Measurements from ENCODE around the gene GAR1.
"Not testable (repeated sequence)": the region's sequence is repeated elsewhere in the genome, so short reads cannot be mapped to it uniquely, and the experiment has no call there.

The GAR1 gene

DNA sequence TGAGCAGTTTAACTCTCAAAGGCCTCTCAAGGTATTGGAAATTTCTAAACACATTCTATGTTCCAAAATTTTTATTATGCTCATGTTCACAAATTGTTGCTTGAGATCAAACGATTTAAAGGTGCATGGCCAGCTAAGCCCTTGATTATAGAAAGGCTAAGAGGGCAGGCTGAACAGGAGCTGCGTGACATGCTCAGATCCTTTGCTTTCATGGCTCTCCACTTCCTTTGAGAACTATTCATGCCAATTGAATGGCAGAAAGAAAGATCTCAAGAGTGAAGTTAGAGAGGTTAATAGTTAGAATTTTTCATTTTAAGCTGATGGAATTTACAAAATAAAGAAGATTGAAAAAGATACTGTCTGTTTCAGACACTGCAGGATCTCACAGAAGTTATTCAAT is 32.9 kb downstream of the GAR1 start:
- no peaks in the 10 kb centered on the region for H3K9me3 ChIP-seq (ENCODE audit: low read length)
- no peaks in the 10 kb centered on the region for H3K4me1 ChIP-seq (ENCODE audit: insufficient read depth, low read length)
- H3K9ac ChIP-seq (ENCODE audit: low read length): no peak overlapping the region
- no peaks in the 10 kb centered on the region for H3K27me3 ChIP-seq (ENCODE audit: control insufficient read depth in 1 of 2, insufficient read depth in 2 of 2, low read length in 2 of 2)
- no peak overlapping the region for H3K4me3 ChIP-seq (ENCODE audit: low read depth in 1 of 2, low read length in 2 of 2)
- no peaks in the 10 kb centered on the region for H3K36me3 ChIP-seq (ENCODE audit: insufficient read depth, low read length)
- H3K27ac ChIP-seq (ENCODE audit: low read depth, low read length): no peak overlapping the region

DNA sequence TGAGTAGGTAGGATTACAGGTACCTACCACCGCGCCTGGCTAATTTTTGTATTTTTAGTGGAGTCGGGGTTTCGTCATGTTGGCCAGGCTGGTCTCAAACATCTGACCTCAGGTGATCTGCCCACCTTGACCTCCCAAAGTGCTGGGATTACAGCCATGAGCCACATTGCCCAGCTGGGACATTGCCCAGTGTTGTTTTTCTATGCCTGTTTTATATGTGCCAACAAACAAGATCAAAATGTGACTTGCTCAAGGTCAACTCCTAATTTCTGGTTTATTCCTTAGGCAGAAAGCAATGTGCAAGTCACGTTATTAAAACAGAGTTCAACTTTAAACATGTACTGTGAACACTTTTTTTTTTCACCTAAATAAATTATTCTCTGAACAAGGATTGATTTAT is 35.0 kb downstream of the GAR1 start:
- Histone ChIP-seq H3K36me3 (ENCODE audit: insufficient read depth, low read length) (no peaks in the 10 kb centered on the region), H3K9me3 (ENCODE audit: low read length) (no peaks in the 10 kb centered on the region), H3K4me3 (ENCODE audit: low read depth in 1 of 2, low read length in 2 of 2) (no peak overlapping the region), H3K27me3 (ENCODE audit: control insufficient read depth in 1 of 2, insufficient read depth in 2 of 2, low read length in 2 of 2) (no peaks in the 10 kb centered on the region), H3K9ac (ENCODE audit: low read length) (no peak overlapping the region), H3K27ac (ENCODE audit: low read depth, low read length) (no peak overlapping the region), H3K4me1 (ENCODE audit: insufficient read depth, low read length) (no peaks in the 10 kb centered on the region)

GRCh38 chr4:109859426-109860300 is 44.1 kb downstream of the GAR1 start:
- H3K4me3 ChIP-seq (ENCODE audit: low read depth in 1 of 2, low read length in 2 of 2); H3K9me3 ChIP-seq (ENCODE audit: low read length); H3K27me3 ChIP-seq (ENCODE audit: control insufficient read depth in 1 of 2, insufficient read depth in 2 of 2, low read length in 2 of 2); H3K36me3 ChIP-seq (ENCODE audit: insufficient read depth, low read length); H3K4me1 ChIP-seq (ENCODE audit: insufficient read depth, low read length); H3K9ac ChIP-seq (ENCODE audit: low read length); H3K27ac ChIP-seq (ENCODE audit: low read depth, low read length): not testable (repeated sequence)

- no peaks in the 10 kb centered on the region for H3K9me3 ChIP-seq (ENCODE audit: low read length)
- H3K27me3 ChIP-seq (ENCODE audit: control insufficient read depth in 1 of 2, insufficient read depth in 2 of 2, low read length in 2 of 2): no peaks in the 10 kb centered on the region
- H3K9ac ChIP-seq (ENCODE audit: low read length): no peak overlapping the region
- no peaks in the 10 kb centered on the region for H3K4me1 ChIP-seq (ENCODE audit: insufficient read depth, low read length)
- no peak overlapping the region for H3K27ac ChIP-seq (ENCODE audit: low read depth, low read length)
- no peak overlapping the region for H3K4me3 ChIP-seq (ENCODE audit: low read depth in 1 of 2, low read length in 2 of 2)
- no peaks in the 10 kb centered on the region for H3K36me3 ChIP-seq (ENCODE audit: insufficient read depth, low read length)
These were observed 45.7 kb downstream of the GAR1 start for GRCh38 chr4:109861271-109861670.

GRCh38 chr4:109861916-109862511 is 46.5 kb downstream of the GAR1 start:
- H3K4me3 ChIP-seq (ENCODE audit: low read depth in 1 of 2, low read length in 2 of 2): no peak overlapping the region
- no peaks in the 10 kb centered on the region for H3K27me3 ChIP-seq (ENCODE audit: control insufficient read depth in 1 of 2, insufficient read depth in 2 of 2, low read length in 2 of 2)
- H3K4me1 ChIP-seq (ENCODE audit: insufficient read depth, low read length): no peaks in the 10 kb centered on the region
- H3K9ac ChIP-seq (ENCODE audit: low read length): no peak overlapping the region
- H3K36me3 ChIP-seq (ENCODE audit: insufficient read depth, low read length): no peaks in the 10 kb centered on the region
- H3K9me3 ChIP-seq (ENCODE audit: low read length): no peaks in the 10 kb centered on the region
- H3K27ac ChIP-seq (ENCODE audit: low read depth, low read length): no peak overlapping the region

DNA sequence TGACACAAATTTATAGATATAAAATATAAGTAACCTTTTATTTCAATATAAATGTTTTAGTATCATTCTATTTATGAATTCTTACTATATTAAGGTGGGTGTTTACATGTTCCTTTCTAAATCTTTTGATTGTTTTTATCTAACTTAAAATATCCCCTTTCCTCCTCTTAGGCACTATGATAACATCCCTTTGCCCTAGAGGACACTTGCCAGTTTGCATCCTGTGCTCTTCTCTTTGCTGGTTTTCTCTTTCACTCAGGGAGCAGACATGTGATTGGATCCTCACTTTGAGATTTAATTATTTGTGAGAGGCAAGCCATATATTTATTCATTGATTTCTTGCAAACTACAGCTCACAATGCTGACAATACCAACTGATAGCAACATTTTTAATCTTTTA is 48.6 kb downstream of the GAR1 start:
- Histone ChIP-seq H3K36me3 (ENCODE audit: insufficient read depth, low read length) (no peaks in the 10 kb centered on the region), H3K4me3 (ENCODE audit: low read depth in 1 of 2, low read length in 2 of 2) (no peak overlapping the region), H3K4me1 (ENCODE audit: insufficient read depth, low read length) (no peaks in the 10 kb centered on the region), H3K27ac (ENCODE audit: low read depth, low read length) (no peak overlapping the region), H3K9me3 (ENCODE audit: low read length) (no peaks in the 10 kb centered on the region), H3K27me3 (ENCODE audit: control insufficient read depth in 1 of 2, insufficient read depth in 2 of 2, low read length in 2 of 2) (no peaks in the 10 kb centered on the region), H3K9ac (ENCODE audit: low read length) (no peak overlapping the region)

GRCh38 chr4:109870061-109870460 is 54.5 kb downstream of the GAR1 start:
- Histone ChIP-seq H3K9me3 (ENCODE audit: low read length) (no peaks in the 10 kb centered on the region), H3K27ac (ENCODE audit: low read depth, low read length) (no peak overlapping the region), H3K9ac (ENCODE audit: low read length) (no peak overlapping the region), H3K27me3 (ENCODE audit: control insufficient read depth in 1 of 2, insufficient read depth in 2 of 2, low read length in 2 of 2) (no peaks in the 10 kb centered on the region), H3K4me1 (ENCODE audit: insufficient read depth, low read length) (no peaks in the 10 kb centered on the region), H3K4me3 (ENCODE audit: low read depth in 1 of 2, low read length in 2 of 2) (no peak overlapping the region), H3K36me3 (ENCODE audit: insufficient read depth, low read length) (no peaks in the 10 kb centered on the region)

DNA sequence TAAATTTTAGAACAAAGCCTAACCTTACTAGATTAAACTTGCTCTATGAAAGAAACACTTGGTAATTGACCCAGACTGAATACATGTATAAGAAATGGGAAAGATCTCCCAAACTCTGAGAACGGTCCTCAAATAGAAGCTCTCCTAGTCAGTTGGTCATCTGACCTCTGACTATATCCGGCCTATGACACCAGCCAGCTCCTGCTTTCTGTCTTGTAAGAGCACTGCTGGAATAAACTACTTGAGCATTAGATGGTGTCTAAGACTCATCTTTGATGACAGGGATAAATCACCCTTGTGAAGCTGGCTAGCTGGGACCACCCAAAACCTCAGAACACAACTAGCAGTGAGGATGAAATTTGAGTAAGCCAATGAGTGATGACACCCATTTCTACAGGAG is 56.5 kb downstream of the GAR1 start:
- Histone ChIP-seq H3K27ac (ENCODE audit: low read depth, low read length) (no peak overlapping the region), H3K36me3 (ENCODE audit: insufficient read depth, low read length) (no peaks in the 10 kb centered on the region), H3K4me1 (ENCODE audit: insufficient read depth, low read length) (no peaks in the 10 kb centered on the region), H3K9me3 (ENCODE audit: low read length) (no peaks in the 10 kb centered on the region), H3K27me3 (ENCODE audit: control insufficient read depth in 1 of 2, insufficient read depth in 2 of 2, low read length in 2 of 2) (no peaks in the 10 kb centered on the region), H3K4me3 (ENCODE audit: low read depth in 1 of 2, low read length in 2 of 2) (no peak overlapping the region), H3K9ac (ENCODE audit: low read length) (no peak overlapping the region)

GRCh38 chr4:109872950-109873656 is 57.5 kb downstream of the GAR1 start:
- no peaks in the 10 kb centered on the region for H3K27me3 ChIP-seq (ENCODE audit: control insufficient read depth in 1 of 2, insufficient read depth in 2 of 2, low read length in 2 of 2)
- no peak overlapping the region for H3K4me3 ChIP-seq (ENCODE audit: low read depth in 1 of 2, low read length in 2 of 2)
- no peaks in the 10 kb centered on the region for H3K36me3 ChIP-seq (ENCODE audit: insufficient read depth, low read length)
- H3K4me1 ChIP-seq (ENCODE audit: insufficient read depth, low read length): no peaks in the 10 kb centered on the region
- H3K9ac ChIP-seq (ENCODE audit: low read length): no peak overlapping the region
- no peaks in the 10 kb centered on the region for H3K9me3 ChIP-seq (ENCODE audit: low read length)
- no peak overlapping the region for H3K27ac ChIP-seq (ENCODE audit: low read depth, low read length)

GRCh38 chr4:109873791-109874514 is 58.4 kb downstream of the GAR1 start:
- Histone ChIP-seq H3K4me3 (ENCODE audit: low read depth in 1 of 2, low read length in 2 of 2) (no peak overlapping the region), H3K9ac (ENCODE audit: low read length) (no peak overlapping the region), H3K4me1 (ENCODE audit: insufficient read depth, low read length) (no peaks in the 10 kb centered on the region), H3K27ac (ENCODE audit: low read depth, low read length) (no peak overlapping the region), H3K36me3 (ENCODE audit: insufficient read depth, low read length) (no peaks in the 10 kb centered on the region), H3K9me3 (ENCODE audit: low read length) (no peaks in the 10 kb centered on the region), H3K27me3 (ENCODE audit: control insufficient read depth in 1 of 2, insufficient read depth in 2 of 2, low read length in 2 of 2) (no peaks in the 10 kb centered on the region)
